GM19240 (cell line): ENCODE data around the gene CLDN19.
"Not testable (repeated sequence)": the region's sequence is repeated elsewhere in the genome, so short reads cannot be mapped to it uniquely, and the experiment has no call there.

ENCODE experiments used
- DNase-seq: peaks from one replicate; pipeline ENCODE4 v3.0.0; 2011; ENCODE audit warnings: low spot score; ENCODE audit not compliant: insufficient read length

The CLDN19 gene

DNA sequence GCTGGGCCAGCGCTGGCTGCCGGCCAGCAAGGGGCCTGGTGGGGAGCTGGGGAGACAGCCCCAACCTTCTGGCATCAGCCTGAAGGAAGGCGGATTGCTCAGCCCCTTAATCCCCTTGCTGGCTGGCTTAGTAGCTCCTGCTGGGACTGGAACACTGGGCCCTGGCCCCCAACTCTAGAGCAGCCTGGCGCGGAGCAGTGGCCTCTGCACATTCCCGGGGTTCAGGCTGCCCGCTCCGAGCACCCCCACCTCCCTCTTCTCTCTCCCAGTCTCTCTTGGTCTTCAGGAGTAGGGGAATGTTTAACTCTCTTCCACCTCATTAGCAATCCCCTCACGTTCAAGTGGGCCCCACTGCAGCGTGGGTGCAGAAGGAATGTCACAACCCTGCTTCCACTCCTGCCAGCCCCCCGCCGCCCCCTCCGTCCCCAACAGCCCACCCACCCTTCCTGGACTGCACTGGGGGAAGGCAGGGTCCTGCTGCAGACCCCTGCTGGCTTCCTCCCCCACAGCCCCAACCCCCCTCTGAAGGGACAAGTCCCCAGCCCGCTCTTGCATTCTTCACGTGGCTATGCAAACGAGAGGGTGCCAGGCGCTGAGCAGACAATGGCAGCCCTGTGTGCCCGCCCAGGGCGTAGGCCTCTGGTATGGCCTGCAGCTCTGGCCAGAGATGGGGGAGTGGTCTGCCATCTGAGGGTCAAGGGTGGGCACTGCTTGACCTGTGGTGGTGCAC lies 980 bp upstream of the CLDN19 start:
- DNase-seq, result no peak

DNA sequence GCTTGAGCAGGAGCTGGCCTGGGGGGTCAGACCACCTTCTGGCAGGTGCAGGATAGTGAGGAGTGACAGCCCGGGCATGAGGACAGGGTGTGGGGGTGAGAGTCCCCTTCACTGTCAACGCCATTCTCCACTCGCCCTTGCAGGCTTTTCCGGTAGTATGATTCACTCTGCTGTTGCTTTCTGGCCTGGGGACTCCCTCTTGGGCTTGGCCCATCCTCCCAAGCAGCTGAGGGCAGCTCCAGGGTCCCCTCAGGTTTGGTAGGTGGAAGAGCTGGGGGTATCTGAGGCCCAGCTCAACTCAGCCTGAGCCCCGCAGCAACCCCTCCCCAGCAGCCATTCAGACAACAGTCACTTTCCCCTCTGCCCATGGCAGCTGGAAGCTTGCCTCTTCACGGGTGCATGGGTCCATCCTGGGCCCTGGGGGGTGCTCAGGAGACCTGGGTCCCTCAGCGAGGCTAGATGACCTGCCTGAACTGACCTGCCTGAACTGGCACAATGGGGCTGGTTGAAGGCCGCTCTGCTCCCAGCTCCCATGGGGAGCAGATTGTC lies 1.3 kb downstream of the CLDN19 start:
- no peak for DNase-seq

DNA sequence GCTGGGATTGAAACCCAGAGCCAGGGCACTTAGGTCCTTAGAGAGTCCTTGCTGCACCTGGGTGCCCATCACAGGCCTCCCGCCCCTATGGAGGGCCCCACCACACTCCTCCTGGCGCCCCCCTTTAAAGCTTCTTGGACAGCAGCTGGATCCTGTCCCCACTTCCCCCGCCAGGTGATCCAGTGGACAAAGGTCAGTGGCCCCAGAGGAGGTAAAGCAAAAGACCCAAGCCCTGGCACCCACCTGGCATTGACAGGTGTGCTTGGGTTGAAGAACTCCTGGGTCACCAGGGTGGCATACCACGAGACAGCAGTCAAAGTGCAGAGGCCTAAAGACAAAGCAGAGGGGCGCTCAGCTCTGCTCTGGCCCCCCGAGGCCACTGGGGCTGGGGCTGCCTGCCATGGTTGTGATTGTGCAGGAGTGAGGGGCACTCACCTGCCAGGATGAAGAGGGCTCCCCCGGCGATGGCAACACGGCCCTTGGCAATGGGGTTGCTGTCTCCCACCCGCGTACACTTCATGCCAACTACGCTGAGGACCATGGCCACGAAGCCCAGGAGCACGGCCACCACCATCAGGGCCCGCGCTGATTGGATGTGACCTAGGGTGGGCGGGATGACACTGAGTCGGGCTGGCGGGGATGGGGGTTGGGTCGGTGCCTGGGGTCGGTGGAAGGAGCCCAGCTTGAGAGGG lies 1.9 kb downstream of the CLDN19 start:
- no peak for DNase-seq

DNA sequence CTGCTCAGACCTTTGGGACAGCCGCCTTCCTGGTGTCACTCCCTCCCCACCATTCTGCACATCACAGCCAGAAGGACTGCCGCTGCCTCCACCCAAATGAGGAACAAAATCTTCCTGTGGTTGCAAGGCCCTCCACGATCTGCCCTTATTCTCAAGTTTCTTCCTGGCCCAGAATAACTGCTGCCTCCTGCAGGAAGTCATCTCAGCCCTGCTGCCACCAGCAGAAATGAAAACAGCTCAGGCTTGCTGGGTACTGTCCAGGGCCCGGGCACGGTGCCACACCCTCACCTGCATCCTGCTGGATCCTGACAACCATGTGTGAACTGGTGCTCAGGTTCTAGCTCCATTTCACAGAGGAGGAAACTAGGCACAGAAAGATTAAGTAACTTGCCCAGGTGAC lies 2.8 kb downstream of the CLDN19 start:
- DNase-seq, result no peak

DNA sequence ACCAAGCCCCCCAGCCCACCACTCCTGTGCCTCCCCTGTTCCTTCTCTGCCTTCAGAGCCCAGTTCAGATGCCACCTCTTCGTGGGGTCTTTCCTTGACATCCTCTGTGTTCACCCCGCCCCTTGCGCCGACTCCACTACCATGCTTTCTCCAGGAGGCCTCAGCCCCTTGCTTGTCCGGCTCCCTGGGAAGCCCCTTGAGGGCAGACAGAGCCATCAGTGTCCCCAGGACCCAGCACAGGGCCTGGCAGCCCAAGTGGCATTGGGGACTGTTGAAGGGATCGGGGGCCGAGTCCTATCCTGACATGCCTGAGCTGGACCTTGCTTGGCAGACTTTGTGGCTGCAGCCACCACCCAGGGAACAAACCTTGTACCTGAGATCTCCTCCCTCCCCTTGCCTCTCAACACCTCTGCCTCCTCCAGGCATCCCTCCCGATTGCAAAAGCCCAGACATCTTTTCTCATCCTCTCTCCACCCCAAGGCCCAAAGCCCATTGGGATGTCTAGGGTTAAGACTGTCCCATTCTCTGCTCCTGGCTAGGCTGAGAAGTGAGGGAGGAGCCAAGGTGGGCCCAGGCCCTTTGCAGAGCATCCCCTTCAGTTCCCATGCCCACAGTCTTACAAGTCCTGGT lies 3.4 kb downstream of the CLDN19 start:
- no peak for DNase-seq

DNA sequence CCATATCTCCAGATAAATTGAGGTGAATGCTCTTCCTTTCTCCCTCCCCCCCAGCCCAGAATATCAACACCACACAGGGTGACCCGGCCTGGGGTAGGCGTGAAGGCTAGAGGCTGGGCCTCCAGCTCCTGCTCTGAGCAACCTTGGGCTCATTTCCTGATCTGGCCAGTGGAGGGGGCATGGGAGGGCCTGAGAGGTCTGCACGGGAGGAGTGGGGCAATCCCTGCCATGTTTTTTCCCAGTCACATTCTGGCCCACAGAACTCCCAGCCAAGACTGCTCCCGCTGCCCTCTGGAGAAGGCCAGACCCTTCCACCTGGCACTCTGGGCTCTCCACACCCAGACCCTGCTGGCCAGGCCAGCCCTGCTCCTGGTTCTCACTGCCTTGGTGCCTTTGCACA lies 3.9 kb downstream of the CLDN19 start:
- DNase-seq, result no peak

DNA sequence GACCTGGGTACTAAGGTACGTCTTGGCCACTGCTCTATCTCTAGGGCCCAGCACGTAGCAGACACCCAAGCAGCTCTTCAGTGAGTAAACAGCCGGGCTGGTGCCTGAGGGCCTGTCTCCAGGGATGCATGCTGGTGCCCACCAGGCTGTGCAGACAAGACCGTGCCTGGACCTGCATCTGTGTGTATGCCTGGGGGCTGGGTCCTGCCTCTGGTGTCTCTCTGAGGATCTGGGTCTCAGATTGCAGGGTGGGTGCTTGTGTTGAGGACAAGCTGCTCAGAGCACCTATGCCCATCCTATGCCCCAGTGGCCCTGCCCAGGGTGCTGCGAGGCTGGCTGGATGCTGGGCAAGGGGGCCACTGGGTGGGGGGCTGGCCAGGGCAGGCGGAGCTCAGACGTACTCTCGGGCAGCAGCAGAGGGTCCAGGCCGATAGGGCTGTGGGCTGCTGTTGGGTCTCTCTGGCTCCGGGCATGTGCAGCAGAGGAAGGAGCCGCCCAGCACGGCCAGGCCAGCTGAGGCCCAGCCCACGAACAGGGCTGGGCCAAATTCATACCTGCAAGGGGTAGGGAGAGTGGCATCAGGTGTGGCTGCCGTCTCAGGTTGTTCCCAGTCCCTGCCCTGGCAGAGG lies 4.4 kb downstream of the CLDN19 start:
- DNase-seq, result no peak

DNA sequence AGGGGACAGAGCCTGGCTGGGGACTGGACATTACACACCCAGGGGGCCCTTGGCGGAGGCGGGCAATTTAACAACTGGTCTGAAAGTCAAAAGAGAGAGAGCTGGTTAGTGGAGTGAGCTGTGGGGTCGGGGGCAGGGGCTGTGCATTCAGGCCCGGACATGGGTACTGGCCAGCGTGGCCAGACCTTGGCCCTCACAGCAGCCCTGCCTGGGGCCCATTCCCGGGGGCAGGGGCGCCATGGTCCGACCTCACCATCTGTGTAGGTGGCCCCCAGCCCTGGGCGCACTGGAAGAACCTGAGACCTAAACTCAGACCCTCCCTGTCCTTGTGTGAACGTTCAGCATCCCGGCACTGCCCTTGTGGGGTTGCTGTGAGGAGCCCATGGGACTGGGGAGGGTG lies 5.0 kb downstream of the CLDN19 start:
- DNase-seq, result no peak

DNA sequence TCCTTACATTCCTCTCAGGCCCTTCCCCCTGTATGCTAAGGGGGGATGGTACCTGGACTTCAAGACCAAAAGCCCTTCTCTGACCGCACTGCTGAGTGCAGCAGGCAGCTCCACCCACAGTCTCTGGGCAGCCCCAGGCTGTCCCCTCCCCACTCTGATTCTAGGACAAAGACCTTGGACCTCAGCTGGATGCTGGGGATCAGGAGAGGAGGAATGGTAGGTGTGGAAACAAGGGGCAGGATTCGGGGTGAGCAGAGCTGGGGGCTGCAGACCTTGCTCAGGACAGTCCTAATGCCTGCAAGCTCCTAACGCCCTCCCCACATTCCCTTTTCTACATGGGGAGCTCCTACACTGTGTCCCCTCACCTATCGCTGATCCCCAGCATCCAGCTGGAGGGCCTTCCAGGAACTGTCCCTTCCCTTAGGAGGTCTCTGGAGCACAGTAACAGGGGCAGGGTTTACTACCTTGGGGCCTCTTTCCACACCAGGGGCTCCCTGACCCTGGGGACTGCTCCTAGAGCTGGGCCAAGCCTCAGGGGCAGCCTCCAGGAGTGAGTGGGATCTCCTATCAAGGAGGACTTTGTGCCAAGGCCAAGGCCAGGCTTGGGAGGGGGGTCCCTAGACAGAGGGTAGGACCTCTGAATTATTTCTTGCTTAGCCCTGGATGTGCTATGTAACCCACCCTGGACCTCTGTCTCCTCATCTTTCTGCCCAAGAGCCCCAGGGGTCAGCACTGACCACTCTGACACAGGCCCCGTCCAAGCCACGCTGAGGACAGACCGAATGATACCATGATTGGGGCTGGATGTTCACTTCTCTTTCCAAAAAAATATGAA lies 5.6 kb downstream of the CLDN19 start:
- no peak for DNase-seq

DNA sequence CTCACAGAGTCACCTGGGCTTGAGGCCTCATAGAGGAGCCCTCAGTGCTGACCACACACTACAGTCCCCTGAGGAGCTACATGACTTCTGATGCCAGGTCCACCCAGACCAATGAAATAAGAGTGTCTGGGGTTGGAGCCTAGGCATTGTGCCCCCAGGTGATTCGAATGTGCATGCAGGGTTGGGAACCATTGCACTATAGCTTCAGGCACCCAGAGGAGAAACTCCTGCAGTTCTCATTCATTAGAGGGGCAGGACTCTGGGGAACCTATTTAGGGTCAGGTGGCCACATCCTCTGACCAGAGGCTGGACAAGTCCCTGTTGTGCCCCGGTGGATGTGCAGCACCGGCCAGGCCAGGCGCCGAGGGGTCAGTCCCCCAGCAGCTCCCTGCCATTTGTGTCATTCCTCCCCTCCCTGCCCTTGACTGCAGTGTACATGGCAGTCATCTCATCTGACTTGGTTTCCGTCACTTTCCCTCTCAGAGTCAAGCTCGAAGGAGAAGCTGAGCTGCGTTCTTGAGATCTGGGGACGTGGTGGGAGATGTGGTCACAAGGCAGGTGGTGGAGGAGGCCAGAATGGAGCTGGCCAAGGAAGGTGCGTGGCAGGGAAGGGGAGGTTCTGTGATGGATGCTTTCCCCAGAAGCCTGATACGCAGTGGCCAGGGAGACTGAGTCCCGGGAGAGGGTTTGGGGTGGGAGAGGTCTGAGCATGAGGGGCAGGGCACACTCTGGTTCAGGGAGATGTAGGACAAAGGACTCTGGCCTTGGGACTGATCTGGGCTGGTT lies 6.4 kb downstream of the CLDN19 start:
- DNase-seq, result no peak

DNA sequence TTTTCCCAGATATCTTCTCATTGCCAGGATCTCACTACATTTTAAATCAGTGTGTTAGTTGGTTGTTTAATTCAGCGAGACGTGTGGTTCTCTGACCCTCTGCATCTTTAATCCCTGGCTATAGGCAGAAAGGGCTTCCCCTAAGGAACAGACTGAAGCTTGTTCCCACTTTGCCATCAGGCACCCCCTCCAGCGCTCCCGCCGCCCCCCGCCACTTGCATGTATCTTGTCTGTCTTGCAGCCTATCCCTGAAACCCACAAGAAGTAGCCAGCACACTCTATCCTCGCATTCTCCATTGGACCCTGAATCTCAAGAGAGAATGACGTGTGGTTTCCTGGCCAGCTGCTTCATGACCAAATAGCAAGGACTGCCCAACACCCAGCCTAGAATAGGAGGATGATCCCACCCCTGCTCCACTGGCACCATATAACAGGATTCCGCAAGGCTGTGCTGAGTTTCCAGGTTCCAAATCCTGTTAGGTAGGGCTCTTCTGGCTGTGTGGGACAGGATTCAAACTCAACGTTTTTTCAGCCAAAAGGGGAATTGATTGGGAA lies 7.8 kb downstream of the CLDN19 start:
- DNase-seq, result no peak

DNA sequence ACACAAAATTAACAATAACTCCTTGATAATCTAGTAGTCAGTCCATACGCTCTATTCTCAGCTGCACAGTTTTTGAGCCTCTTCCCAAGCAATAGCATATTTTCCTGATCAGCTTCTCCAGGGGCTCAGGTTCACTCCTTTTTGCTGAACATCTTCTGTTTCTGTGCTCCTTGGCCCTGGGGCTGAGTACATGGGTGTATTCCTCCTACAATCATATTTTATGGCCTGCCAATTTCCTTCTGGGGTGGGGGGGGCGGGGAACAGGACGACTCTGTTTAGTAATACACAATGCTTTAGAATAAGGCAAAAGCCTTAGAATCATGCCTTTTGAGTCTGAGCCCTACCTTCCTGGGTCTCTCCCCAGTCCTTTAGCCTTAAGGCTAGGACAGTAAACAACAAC lies 8.5 kb downstream of the CLDN19 start:
- no peak for DNase-seq

DNA sequence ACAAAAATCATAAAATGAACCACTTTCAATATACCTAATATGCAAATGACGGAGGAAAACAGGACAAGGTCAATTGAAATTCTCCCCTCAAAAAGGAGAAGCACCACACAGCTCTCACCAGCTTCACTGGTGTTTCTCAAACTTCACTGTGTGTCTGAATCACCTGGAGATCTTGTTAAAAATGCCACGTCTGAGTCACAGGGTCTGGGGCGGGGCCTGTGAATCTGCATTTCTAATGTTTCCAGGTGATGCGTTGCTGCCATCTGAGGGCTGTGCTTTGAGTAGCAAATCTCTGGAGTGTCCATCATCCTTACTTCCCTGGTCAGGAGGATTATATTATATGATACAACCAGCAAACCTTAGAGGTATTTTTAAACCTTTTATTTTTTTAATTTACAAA lies 9.0 kb downstream of the CLDN19 start:
- no peak for DNase-seq

DNA sequence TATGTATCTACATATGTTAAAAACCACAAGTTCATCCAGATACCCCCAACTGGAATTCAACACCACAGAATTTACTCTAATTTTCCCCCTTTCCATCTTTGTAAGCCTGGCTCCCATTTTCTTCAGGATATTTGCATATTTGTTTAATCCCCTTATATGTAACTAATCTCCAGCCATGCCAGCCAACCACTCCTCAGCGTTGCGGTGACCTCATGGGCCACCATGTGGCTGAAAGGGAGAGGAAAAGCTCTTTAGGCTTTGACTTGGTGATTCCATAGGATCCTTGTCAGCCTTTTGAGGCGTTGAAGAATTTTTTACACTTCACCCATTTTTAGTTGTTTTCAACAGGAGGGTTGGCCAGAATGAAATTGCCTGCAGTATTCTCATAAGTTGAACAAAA lies 10.0 kb downstream of the CLDN19 start:
- no peak for DNase-seq

DNA sequence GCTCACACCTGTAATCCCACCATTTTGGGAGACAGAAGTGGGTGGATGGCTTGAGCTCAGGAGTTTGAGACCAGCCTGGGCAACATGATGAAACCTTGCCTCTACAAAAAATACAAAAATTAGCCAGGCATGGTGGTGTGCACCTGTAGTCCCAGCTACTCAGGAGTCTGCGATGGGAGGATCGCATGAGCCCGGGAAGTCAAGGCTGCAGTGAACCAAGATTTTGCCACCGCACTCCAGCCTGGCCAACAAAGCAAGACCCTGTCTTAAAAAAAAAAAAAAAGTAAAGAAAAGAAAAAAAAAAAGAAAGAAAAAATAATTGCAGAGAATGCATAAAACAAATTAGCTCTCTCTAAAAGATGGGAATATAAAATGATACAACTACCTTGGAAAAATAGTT lies 14.2 kb downstream of the CLDN19 start:
- not testable (repeated sequence) for DNase-seq

DNA sequence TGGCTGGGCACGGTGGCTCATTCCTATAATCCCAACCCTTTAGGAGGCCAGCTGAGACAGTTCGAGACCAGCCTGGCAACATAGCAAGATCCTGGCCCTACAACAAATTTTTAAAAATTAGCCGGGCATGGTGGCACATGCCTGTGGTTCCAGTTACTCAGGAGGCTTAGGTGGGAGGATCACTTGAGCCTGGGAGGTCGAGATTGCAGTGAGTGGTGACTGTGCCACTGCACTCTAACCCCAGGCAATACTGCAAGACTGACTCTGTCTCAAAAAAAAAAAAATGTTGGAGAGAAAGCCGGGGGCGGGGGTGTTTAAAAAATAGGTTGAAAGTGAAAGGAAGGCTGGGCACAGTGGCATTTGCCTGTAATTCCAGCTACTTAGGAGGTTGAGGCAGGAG lies 16.5 kb downstream of the CLDN19 start:
- DNase-seq, result no peak

DNA sequence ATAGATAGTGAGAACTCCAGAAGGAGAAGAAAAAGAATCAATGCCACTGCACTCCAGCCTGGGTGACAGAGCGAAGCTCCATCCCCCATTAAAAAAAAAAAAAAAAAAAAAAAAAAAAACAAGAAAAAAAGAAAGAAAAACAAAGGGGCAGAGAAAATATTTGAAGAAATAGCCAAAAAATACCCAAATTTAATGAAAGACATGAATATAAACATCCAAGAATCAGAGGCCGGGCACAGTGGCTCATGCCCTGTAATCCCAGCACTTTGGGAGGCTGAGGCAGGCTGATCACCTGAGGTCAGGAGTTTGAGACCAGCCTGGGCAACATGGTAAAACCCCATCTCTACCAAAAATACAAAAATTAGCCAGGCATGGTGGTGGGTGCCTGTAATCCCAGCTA lies 17.6 kb downstream of the CLDN19 start:
- not testable (repeated sequence) for DNase-seq

DNA sequence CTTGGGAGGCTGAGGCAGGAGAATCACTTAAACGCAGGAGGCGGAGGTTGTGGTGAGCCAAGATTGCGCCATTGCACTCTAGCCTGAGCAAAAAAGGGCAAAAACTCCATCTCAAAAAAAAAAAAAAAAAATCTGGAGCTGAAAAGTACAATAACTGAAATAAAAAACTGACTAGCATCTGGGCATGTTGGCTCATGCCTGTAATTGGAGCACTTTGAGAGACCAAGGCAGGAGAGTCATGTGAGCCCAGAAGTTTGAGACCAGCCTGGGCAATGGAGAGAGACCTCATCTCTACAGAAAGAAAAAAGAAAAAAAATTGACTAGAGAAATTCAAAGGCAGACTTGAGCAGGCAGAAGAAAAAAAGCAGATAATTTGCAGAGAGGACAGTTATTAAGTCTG lies 18.1 kb downstream of the CLDN19 start:
- no peak for DNase-seq

DNA sequence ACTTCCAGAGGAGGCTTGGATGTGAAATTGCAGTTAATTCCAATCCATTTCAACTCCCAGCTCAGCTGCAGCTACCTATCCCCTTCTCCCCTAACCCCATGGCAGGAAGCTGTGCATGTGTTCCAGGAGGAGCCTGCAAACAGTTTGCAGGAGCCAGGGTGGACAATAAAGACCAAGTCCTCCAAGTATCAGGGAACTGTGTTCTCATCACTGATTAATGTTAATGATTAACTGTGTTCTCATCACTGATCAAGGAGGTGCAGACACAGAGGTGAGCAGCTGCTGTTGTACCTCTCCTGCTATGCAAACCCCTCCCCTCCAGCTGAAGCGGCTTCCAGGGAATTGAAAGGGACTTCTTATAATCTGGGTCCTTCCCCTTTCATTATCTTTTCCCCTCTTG lies 19.2 kb downstream of the CLDN19 start:
- no peak for DNase-seq

DNA sequence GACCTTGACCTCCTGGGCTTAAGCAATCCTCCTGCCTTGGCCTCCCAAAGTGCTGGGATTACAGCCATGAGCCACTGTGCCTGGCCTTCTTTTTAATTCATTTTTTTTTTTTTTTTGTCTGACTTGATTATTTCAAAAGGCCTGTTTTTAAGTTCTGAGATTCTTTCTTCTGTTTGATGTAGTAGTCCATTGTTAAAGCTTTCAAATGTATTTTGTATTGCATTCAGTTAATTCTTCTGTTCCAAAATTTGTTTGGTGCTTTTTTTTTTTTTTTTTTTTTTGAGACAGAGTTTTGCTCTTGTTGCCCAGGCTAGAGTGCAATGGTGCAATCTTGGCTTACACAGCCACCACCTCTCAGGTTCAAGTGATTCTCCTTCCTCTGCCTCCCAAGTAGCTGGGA lies 25.6 kb downstream of the CLDN19 start:
- not testable (repeated sequence) for DNase-seq
